ENCODE results near the gene PRKCH.

The PRKCH gene

DNA sequence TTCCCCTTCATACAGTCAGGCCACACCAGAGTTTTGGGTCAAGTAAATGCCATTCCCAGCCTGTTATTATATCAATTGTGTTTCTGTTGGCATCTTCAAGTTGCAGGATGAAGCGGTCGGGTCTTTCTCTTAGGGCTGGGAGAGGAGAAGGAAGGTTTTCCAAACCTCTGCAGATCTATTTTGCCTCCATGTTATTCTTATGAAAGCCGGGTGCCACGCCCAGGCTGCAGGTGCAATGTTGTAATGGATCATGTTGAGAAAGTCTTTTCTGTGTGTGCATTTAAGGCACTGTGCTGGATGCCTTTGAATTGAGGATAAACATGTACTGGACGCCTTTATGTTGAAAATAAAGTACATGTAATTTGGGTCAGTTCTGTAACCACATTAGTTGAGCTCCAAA is 209.5 kb downstream of the PRKCH start:
- TF ChIP-seq, protein P1, sequence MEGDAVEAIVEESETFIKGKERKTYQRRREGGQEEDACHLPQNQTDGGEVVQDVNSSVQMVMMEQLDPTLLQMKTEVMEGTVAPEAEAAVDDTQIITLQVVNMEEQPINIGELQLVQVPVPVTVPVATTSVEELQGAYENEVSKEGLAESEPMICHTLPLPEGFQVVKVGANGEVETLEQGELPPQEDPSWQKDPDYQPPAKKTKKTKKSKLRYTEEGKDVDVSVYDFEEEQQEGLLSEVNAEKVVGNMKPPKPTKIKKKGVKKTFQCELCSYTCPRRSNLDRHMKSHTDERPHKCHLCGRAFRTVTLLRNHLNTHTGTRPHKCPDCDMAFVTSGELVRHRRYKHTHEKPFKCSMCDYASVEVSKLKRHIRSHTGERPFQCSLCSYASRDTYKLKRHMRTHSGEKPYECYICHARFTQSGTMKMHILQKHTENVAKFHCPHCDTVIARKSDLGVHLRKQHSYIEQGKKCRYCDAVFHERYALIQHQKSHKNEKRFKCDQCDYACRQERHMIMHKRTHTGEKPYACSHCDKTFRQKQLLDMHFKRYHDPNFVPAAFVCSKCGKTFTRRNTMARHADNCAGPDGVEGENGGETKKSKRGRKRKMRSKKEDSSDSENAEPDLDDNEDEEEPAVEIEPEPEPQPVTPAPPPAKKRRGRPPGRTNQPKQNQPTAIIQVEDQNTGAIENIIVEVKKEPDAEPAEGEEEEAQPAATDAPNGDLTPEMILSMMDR (IDR thresholded peaks at IDR 0.05; ENCODE audit: borderline replicate concordance, insufficient read depth, low read depth, low read length), result no peak
- H3K4me3 ChIP-seq (ENCODE audit: low read depth, low read length), result no peak overlapping the region

DNA sequence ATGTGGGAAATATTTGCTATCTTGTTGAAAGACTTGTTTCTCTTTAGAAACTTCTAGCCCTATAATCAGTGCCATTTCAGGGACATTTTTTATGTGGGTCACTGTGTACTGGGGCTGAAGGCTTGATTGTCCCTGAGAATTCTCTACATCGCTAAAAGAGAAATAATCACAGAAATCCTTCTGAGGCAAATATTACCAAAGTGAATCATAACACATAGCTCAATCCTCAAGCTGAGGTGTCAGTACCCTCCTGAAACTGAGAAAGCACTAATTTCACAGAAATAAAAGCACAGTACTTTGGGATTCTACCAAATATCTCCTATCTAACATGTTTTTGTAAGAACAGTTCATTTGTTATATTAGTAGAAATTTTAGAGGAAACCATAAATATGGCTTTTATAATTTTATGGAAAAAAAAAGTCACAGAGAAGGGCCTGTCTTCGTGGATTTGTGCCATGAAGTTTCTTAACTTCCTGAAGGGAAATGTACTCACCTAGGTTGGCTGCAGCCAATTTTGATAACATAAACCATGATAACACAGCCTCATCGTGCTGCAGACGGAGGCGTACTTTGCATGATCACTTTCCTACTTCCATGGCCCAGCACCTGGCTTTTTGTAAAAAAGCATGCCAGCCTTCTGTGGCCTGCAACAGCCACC is 210.2 kb downstream of the PRKCH start:
- TF ChIP-seq, protein P1 (IDR thresholded peaks at IDR 0.05; ENCODE audit: borderline replicate concordance, insufficient read depth, low read depth, low read length), result no peak
- H3K4me3 ChIP-seq (ENCODE audit: low read depth, low read length), result no peak overlapping the region

DNA sequence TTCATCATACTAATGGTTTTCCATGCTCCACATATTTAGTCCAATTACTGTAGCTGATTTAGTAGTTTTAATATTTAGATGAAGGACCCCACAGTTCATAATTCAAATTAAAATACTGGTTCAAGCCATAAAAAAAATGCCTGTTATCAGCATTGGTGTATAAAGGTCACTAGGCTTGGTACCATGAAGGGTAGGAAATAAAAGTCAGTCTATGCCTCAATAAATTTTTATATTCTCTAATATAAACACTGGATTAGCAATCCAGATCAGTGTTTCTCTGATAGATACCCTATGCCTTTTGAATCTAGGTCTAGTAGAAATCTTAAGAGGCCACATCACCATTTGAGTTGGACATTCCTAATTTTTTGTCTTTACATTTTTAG is 210.7 kb downstream of the PRKCH start:
- H3K4me3 ChIP-seq (ENCODE audit: low read depth, low read length), result no peak overlapping the region
- TF ChIP-seq, protein P1 (IDR thresholded peaks at IDR 0.05; ENCODE audit: borderline replicate concordance, insufficient read depth, low read depth, low read length), result no peak

DNA sequence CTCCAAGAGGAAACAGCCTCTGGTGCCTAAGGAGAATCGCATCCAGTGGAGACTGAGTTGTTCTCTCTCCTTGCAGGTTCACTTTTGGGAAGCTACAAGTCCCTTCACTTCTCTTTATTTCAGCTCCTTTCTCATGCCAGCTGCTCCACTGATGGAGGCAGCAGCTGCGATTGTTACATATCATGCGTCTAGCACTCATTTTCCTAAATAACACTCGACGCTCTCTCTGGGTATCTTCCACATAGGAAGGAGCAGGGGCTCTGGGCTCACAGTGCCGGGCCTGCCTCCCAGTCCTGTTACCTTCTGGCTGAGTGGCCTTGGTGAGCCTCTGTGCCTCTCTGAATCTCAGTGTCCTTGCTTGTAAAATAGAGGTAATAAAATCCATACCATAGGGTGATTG is 211.4 kb downstream of the PRKCH start:
- H3K4me3 ChIP-seq (ENCODE audit: low read depth, low read length), result no peak overlapping the region
- TF ChIP-seq, protein P1 (IDR thresholded peaks at IDR 0.05; ENCODE audit: borderline replicate concordance, insufficient read depth, low read depth, low read length), result no peak

DNA sequence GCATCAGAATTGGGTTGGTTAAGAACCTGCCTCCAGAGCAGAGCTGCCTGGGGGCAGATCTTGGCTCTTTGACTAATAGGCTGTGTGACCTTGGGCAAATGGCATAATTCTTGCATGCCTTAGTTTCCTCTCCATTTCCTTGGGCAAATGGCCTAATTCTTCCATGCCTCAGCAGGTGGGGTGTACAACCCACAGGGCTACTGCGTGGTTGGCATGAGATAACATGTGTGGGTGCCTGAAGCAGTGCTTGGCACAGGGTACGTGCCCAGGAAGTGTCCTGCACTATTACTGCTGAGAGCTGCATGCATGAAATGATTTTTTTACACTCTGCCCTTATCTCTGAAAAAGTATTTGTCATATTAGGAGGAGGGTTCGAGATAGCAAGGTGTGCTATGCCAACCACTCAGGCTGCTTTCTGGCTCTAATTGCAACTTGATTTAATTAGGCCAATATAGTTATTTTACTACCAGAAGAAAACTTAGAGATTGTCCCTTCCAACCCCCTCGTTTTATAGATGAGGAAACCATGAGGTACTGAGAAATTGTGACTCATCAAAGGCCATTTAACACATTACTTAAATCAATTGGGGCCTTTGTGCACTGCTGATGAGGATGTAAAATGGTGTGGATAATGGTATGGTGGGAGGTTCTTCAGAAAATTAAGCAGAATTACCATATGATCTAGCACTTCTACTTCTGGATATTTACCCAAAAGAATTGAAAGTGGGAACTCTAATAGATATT is 212.3 kb downstream of the PRKCH start:
- TF ChIP-seq, protein P1 (IDR thresholded peaks at IDR 0.05; ENCODE audit: borderline replicate concordance, insufficient read depth, low read depth, low read length), result no peak
- no peak overlapping the region for H3K4me3 ChIP-seq (ENCODE audit: low read depth, low read length)

DNA sequence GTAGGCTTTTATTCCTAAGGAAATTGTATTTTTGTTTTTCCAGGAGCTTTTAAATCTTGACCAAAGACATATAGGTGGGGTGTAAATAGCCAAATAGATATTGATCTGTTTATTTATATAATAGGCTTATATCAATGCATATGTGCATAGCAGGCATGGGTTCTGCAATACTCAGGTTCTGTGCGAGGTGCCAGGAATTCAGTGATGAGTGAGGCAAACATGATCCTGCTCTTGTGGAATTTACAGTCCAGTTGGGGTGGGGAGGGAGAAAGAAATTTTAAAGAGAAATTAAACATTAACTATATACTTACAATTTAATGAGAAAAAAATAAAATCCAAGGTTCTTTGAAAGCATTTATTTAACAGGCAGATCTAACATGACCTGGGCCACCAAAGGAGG is 213.7 kb downstream of the PRKCH start:
- TF ChIP-seq, protein P1 (IDR thresholded peaks at IDR 0.05; ENCODE audit: borderline replicate concordance, insufficient read depth, low read depth, low read length), result no peak
- H3K4me3 ChIP-seq (ENCODE audit: low read depth, low read length), result no peak overlapping the region

DNA sequence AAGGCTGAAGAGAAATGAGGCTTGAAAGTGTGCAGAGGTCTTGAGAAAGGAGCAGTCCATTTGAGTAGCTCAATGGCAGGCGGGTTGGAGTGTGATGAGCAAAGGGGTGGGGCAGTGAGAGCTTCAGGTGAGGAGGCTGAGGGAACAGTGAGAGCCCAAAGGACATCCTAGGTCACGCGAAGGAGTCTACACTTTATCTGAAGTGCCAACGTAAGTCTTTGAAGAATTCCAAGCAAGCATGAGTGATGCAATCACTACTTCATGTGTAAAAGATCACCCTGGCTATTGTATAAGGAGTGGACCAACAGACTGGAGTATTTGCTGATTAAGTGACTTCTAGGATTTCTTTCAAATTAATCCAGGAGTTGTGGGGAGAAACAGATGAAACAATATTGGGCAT is 214.1 kb downstream of the PRKCH start:
- no peak overlapping the region for H3K4me3 ChIP-seq (ENCODE audit: low read depth, low read length)
- TF ChIP-seq, protein P1 (IDR thresholded peaks at IDR 0.05; ENCODE audit: borderline replicate concordance, insufficient read depth, low read depth, low read length), result no peak
